ENCODE data around the gene HNRNPU.

GRCh38 chr1:244864253-244865027, at the start of gene HNRNPU:
- TF ChIP-seq RAD21 (conservative IDR thresholded peaks at IDR 0.05) (peak; percentile 42), CTCF (IDR thresholded peaks at IDR 0.05; ENCODE audit: poor library complexity, severe bottlenecking) (peak; percentile 59), EZH2 (IDR thresholded peaks at IDR 0.05; ENCODE audit: borderline replicate concordance, insufficient read depth, low read length, poor library complexity, severe bottlenecking) (no peak), POLR2AphosphoS5 (IDR thresholded peaks at IDR 0.05) (peak; percentile 99), MXI1 (conservative IDR thresholded peaks at IDR 0.05; ENCODE audit: poor library complexity, severe bottlenecking) (peak; percentile 66)

Data from neural cell (in vitro differentiated cells).